ENCODE data around the gene RNF141.

- TF ChIP-seq NR2C2 (CRISPR knock-in tag; IDR thresholded peaks at IDR 0.05) = no peak
- TF ChIP-seq ZNF281 (CRISPR knock-in tag; IDR thresholded peaks at IDR 0.05) = no peak
- no peak for TF ChIP-seq CTCF (IDR thresholded peaks at IDR 0.05)
- no peak for TF ChIP-seq ZNF532 (CRISPR knock-in tag; IDR thresholded peaks at IDR 0.05; ENCODE audit: borderline replicate concordance)
- TF ChIP-seq TCF7 (CRISPR knock-in tag; IDR thresholded peaks at IDR 0.05; ENCODE audit: low read depth) = no peak
- no peak for TF ChIP-seq ZNF121 (CRISPR knock-in tag; IDR thresholded peaks at IDR 0.05)
- TF ChIP-seq ZBTB43 (CRISPR knock-in tag; IDR thresholded peaks at IDR 0.05) = no peak
- no peak for TF ChIP-seq FOXK1 (CRISPR knock-in tag; IDR thresholded peaks at IDR 0.05)
- TF ChIP-seq E2F4 (CRISPR knock-in tag; IDR thresholded peaks at IDR 0.05; ENCODE audit: borderline replicate concordance, low read depth) = no peak
- TF ChIP-seq ELF4 (CRISPR knock-in tag; IDR thresholded peaks at IDR 0.05; ENCODE audit: low read depth) = no peak
- TF ChIP-seq NFYB (CRISPR knock-in tag; conservative IDR thresholded peaks at IDR 0.05; ENCODE audit: low read depth) = no peak
- no peak for TF ChIP-seq ETV6 (CRISPR knock-in tag; IDR thresholded peaks at IDR 0.05)
Observed at GRCh38 chr11:10502065-10502680, 38.8 kb downstream of the RNF141 start.

Measured in WTC11 (cell line).